ENCODE results near the gene LUC7L.
"Not testable (repeated sequence)": the region's sequence is repeated elsewhere in the genome, so short reads cannot be mapped to it uniquely, and the experiment has no call there.

Gene LUC7L

DNA sequence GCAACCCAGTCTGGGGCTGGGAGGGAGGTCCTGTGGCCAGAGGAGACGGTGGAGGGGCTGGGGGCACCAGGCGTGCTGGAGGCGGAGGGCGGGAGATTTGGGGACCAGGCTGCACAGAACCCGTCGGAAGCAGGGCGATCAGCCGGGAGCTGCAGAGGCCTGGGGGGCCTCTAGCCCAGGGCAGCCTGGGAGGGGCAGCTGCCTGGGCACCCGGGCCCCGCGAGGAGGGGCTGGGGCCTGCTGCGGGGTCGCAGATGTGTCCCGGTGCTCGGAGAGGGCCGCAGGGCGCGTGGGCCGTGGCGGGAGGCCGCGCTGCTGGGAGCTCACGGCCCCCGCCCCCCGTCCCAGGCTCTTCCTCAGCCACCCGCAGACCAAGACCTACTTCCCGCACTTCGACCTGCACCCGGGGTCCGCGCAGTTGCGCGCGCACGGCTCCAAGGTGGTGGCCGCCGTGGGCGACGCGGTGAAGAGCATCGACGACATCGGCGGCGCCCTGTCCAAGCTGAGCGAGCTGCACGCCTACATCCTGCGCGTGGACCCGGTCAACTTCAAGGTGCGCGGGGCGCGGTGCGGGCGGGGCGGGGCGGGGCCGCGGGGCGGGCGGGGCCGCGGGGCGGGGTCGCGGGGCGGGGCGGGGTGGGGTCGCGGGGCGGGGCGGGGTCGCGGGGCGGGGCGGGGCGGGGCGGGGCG is 65.0 kb downstream of the LUC7L start:
- not testable (repeated sequence) for H3K4me3 Mint-ChIP-seq; H3K9me3 Mint-ChIP-seq; H3K36me3 Mint-ChIP-seq (ENCODE audit: low read depth); H3K27ac Mint-ChIP-seq; DNase-seq
- Mint-ChIP-seq H3K27me3 (peaks cover 66% of the 10 kb centered on the region), H3K4me1 (ENCODE audit: low read depth) (peaks cover 14% of the 10 kb centered on the region)

DNA sequence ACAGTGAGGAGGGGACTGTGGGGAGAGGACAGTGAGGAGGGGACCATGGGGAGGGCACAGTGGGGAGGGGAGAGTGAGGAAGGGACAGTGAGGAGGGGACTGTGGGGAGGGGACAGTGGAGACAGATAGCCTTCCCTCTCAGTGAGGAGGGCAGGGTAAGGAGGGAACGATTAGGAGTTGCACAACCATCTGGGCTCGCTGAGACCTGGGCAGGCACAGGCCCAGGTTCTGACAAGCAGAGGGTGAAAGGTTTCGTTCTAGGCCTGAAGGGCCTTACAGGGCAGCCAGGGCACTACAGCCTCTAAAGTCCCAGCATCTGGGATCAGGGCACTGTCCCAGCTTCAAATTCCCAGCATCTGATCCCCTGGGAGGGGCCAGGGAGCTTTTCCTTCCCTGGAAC is 65.6 kb downstream of the LUC7L start:
- DNase-seq; H3K4me3 Mint-ChIP-seq; H3K27ac Mint-ChIP-seq; H3K36me3 Mint-ChIP-seq (ENCODE audit: low read depth); H3K9me3 Mint-ChIP-seq: not testable (repeated sequence)
- Mint-ChIP-seq H3K27me3 (peaks cover 64% of the 10 kb centered on the region), H3K4me1 (ENCODE audit: low read depth) (peaks cover 14% of the 10 kb centered on the region)

DNA sequence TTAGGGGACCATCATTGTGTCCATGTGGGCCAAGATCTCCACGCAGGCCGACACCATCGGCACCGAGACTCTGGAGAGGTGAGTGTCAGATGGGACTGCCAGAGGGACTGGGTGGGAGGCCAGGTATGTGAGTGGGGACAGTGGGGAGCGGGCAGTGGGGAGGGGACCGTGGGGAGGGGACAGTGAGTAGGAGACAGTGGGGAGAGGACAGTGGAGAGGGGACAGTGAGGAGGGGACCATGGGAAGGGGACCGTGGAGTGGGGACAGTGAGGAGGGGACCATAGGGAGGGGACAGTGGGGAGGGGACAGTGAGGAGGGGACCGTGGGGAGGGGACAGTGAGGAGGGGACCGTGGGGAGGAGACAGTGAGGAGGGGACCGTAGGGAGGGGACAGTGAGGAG is 66.1 kb downstream of the LUC7L start:
- not testable (repeated sequence) for H3K36me3 Mint-ChIP-seq (ENCODE audit: low read depth); H3K4me3 Mint-ChIP-seq; H3K9me3 Mint-ChIP-seq; DNase-seq; H3K27ac Mint-ChIP-seq
- Mint-ChIP-seq H3K4me1 (ENCODE audit: low read depth) (peaks cover 14% of the 10 kb centered on the region), H3K27me3 (peaks cover 61% of the 10 kb centered on the region)

DNA sequence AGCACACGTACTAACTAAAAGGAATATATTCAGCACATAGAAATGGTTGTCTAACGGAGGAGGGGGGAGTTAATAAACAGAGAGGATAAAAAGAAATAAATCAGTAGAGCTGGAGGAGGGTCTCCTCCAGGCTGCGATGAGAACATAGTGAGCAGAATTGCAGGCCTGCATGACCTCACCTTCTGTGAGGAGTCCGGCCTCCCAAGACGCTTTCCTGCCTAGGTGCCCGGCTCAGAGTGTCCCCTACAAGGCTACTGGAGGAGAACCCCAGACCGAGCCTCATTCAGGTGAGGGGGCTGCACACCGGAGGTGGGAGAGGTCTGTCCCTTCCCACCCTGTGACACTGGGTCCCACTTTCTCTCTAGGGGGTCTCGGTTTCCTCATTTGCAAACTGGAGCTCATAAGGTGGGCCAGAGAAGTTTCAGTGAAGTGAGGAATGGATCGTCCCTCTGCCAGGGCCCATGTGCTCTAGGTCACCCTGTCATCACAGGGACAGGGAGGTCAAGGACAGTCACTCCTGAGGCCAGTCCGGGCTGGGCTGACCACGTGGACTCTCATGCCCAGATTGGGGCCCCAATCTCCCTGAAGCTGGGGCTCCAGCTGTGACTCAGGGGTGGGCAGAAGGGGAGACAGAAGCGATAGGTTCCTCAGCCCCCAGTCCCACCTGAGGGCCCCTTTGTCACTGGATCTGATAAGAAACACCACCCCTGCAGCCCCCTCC is 66.8 kb downstream of the LUC7L start:
- H3K27me3 Mint-ChIP-seq: peaks cover 60% of the 10 kb centered on the region
- no peak for DNase-seq

DNA sequence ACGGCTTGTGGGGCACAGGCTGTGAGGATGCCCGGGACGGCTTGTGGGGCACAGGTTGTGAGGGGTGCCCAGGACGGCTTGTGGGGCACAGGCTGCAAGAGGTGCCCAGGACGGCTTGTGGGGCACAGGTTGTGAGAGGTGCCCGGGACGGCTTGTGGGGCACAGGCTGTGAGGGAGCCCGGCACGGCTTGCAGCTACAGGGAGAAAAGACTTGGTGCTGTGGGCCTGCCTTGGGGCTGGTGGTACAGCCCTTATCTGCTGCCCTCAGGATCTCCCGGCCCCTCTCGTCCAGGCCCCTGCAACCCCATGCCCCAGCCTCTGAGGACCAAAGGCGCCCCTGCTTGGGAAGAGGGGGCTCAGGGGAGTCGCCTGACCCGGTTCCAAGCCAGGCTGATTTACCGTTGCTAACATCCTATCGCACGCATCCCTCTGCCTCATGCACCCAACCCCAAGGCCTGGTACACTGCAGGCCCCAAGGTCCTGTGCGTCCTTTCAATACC is 68.5 kb downstream of the LUC7L start:
- no peak for DNase-seq
- H3K4me3 Mint-ChIP-seq: no peak overlapping the region
- H3K27me3 Mint-ChIP-seq: peaks cover 56% of the 10 kb centered on the region
- H3K9me3 Mint-ChIP-seq: no peaks in the 10 kb centered on the region
- no peaks in the 10 kb centered on the region for H3K36me3 Mint-ChIP-seq (ENCODE audit: low read depth)
- no peak overlapping the region for H3K27ac Mint-ChIP-seq
- H3K4me1 Mint-ChIP-seq (ENCODE audit: low read depth): peaks cover 7% of the 10 kb centered on the region

More for the DNA sequence above, 66.8 kb downstream of the LUC7L start:
- Mint-ChIP-seq H3K36me3 (ENCODE audit: low read depth) (no peaks in the 10 kb centered on the region), H3K4me3 (no peak overlapping the region), H3K9me3 (no peaks in the 10 kb centered on the region), H3K4me1 (ENCODE audit: low read depth) (peaks cover 14% of the 10 kb centered on the region), H3K27ac (no peak overlapping the region)

DNA sequence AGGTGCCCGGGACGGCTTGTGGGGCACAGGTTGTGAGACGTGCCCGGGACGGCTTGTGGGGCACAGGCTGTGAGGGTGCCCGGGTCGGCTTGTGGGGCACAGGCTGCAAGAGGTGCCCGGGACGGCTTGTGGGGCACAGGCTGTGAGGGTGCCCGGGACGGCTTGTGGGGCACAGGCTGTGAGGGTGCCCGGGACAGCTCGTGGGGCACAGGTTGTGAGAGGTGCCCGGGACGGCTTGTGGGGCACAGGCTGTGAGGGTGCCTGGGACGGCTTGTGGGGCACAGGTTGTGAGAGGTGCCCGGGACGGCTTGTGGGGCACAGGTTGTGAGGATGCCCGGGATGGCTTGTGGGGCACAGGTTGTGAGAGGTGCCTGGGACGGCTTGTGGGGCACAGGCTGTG is 69.0 kb downstream of the LUC7L start:
- not testable (repeated sequence) for H3K9me3 Mint-ChIP-seq; H3K36me3 Mint-ChIP-seq (ENCODE audit: low read depth); H3K27ac Mint-ChIP-seq; H3K4me3 Mint-ChIP-seq; H3K4me1 Mint-ChIP-seq (ENCODE audit: low read depth); DNase-seq
- peaks cover 55% of the 10 kb centered on the region for H3K27me3 Mint-ChIP-seq

DNA sequence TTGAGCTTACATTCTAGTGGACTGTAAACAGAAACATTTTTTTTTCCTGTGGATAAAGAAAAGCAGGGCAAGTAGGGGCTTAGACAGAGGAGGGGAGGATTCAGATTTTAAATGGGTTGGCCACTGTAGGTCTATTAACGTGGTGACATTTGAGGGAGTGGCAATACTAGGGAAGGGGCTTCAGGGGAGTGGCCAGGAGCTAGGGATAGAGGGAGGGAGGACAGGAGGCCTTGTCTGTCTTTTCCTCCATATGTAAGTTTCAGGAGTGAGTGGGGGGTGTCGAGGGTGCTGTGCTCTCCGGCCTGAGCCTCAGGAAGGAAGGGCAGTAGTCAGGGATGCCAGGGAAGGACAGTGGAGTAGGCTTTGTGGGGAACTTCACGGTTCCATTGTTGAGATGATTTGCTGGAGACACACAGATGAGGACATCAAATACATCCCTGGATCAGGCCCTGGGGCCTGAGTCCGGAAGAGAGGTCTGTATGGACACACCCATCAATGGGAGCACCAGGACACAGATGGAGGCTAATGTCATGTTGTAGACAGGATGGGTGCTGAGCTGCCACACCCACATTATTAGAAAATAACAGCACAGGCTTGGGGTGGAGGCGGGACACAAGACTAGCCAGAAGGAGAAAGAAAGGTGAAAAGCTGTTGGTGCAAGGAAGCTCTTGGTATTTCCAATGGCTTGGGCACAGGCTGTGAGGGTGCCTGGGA is 70.0 kb downstream of the LUC7L start:
- Mint-ChIP-seq H3K9me3 (no peaks in the 10 kb centered on the region), H3K4me3 (no peak overlapping the region), H3K27me3 (peaks cover 60% of the 10 kb centered on the region), H3K36me3 (ENCODE audit: low read depth) (no peaks in the 10 kb centered on the region), H3K4me1 (ENCODE audit: low read depth) (peaks cover 7% of the 10 kb centered on the region), H3K27ac (no peak overlapping the region)
- DNase-seq: no peak

DNA sequence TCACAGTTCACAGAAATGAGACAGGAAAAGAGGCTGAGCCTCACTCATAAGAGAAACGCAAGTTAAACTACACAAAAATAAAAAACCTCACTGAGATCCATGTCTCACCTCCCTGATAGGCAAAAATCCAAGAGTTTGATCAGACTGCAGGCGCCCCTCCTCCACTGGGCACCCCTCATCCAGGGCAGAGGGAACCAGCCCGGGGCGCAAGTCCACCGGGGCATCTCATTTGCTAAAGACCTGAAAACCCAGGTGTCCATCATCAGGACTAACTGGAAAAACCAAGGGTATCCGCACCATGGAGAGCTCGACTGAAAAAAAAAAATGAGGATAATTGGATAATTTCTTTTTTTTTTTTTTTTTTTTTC is 74.2 kb downstream of the LUC7L start:
- Mint-ChIP-seq H3K27ac (no peak overlapping the region), H3K4me1 (ENCODE audit: low read depth) (peaks cover 10% of the 10 kb centered on the region), H3K9me3 (no peaks in the 10 kb centered on the region), H3K4me3 (peak overlapping the region; percentile 67), H3K36me3 (ENCODE audit: low read depth) (no peaks in the 10 kb centered on the region), H3K27me3 (peaks cover 57% of the 10 kb centered on the region)
- no peak for DNase-seq

DNA sequence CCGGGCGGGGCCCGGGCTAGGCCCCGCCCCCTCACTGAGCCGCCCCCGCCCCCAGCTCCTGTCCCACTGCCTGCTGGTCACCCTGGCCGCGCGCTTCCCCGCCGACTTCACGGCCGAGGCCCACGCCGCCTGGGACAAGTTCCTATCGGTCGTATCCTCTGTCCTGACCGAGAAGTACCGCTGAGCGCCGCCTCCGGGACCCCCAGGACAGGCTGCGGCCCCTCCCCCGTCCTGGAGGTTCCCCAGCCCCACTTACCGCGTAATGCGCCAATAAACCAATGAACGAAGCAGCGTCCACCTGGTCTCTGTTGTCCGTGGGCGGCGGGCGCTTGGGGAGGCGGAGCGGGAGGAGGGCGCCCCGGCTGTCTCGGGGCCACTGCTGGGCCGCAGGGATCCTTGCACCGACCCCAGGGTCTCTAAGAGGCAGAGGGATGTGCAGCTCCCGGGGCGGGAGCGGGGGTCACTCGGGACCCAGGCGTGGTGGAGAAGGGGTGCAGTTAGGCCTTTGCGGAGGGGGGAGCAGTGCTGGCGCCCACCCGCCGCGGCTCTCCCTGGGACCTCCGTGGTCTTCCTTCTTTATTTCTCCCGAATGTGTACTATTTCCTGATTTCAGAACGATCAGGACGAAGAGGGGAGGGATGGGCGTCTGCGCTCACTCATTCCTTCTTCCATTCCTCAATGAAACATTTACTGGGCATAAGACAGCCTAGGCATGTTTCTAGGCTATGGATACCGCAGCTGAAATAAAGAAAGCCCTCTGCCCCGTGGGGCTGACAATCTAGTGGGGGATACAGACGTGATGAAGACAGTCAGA is 74.8 kb downstream of the LUC7L start:
- H3K4me1 Mint-ChIP-seq (ENCODE audit: low read depth): peaks cover 10% of the 10 kb centered on the region
- H3K27ac Mint-ChIP-seq: no peak overlapping the region
- H3K36me3 Mint-ChIP-seq (ENCODE audit: low read depth): no peaks in the 10 kb centered on the region
- no peaks in the 10 kb centered on the region for H3K9me3 Mint-ChIP-seq
- DNase-seq: peak; percentile 53
- peak overlapping the region; percentile 67 for H3K4me3 Mint-ChIP-seq
- peaks cover 57% of the 10 kb centered on the region for H3K27me3 Mint-ChIP-seq

DNA sequence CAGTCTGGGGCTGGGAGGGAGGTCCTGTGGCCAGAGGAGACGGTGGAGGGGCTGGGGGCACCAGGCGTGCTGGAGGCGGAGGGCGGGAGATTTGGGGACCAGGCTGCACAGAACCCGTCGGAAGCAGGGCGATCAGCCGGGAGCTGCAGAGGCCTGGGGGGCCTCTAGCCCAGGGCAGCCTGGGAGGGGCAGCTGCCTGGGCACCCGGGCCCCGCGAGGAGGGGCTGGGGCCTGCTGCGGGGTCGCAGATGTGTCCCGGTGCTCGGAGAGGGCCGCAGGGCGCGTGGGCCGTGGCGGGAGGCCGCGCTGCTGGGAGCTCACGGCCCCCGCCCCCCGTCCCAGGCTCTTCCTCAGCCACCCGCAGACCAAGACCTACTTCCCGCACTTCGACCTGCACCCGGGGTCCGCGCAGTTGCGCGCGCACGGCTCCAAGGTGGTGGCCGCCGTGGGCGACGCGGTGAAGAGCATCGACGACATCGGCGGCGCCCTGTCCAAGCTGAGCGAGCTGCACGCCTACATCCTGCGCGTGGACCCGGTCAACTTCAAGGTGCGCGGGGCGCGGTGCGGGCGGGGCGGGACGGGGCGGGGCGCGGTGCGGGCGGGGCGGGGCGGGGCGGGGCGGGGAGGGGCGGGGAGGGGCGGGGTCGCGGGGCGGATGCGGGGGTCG is 75.6 kb downstream of the LUC7L start:
- not testable (repeated sequence) for H3K27ac Mint-ChIP-seq; H3K4me3 Mint-ChIP-seq; H3K36me3 Mint-ChIP-seq (ENCODE audit: low read depth); DNase-seq; H3K9me3 Mint-ChIP-seq; H3K4me1 Mint-ChIP-seq (ENCODE audit: low read depth)
- peaks cover 58% of the 10 kb centered on the region for H3K27me3 Mint-ChIP-seq

DNA sequence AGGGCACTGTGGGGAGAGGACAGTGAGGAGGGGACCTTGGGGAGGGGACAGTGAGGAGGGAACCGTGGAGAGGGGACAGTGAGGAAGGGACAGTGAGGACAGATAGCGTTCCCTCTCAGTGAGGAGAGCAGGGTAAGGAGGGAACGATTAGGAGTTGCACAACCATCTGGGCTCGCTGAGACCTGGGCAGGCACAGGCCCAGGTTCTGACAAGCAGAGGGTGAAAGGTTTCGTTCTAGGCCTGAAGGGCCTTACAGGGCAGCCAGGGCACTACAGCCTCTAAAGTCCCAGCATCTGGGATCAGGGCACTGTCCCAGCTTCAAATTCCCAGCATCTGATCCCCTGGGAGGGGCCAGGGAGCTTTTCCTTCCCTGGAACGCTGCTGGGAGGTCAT is 76.1 kb downstream of the LUC7L start:
- H3K4me3 Mint-ChIP-seq; H3K27ac Mint-ChIP-seq; H3K4me1 Mint-ChIP-seq (ENCODE audit: low read depth); H3K36me3 Mint-ChIP-seq (ENCODE audit: low read depth); H3K9me3 Mint-ChIP-seq; DNase-seq: not testable (repeated sequence)
- H3K27me3 Mint-ChIP-seq: peaks cover 60% of the 10 kb centered on the region

DNA sequence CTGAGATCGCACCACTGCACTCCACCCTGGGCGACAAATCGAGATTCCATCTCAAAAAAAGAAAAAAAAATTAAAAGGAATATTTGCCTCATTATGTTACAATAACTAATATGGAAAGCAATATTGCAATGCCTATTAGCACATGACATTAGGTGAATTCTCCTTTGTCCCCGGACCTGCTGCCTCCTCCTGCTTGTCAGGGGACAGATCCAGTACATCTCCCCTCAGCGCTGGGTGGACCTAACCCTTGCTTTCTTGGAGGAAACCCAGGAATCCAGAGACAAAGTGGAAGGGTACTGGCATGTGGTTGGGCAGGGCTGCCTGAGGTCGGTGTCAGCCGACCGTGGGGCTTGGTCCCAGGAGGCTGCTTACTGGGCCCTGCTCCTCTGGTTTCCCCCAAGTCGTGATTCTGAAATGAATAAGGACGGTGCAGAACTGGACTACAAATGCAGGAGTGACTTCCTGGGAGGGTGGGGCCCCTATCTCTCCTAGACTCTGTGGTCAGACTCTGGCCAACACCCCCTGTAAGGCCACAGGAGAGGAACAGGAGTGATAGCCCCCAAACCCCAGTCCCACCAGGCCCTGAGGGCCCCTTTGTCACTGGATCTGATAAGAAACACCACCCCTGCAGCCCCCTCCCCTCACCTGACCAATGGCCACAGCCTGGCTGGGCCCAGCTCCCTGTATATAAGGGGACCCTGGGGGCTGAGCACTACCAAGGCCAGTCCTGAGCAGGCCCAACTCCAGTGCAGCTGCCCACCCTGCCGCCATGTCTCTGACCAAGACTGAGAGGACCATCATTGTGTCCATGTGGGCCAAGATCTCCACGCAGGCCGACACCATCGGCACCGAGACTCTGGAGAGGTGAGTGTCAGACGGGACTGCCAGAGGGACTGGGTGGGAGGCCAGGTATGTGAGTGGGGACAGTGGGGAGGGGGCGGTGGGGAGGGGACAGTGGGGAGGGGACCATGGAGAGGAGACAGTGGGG is 76.8 kb downstream of the LUC7L start, which contains the start of gene HBZ:
TSS of gene HBZ (plus strand) at position 504 of the 988 bp plus-strand sequence. CDS start at position 770, 266 bp downstream.
- Mint-ChIP-seq H3K36me3 (ENCODE audit: low read depth) (no peaks in the 10 kb centered on the region), H3K9me3 (no peaks in the 10 kb centered on the region), H3K27me3 (peaks cover 56% of the 10 kb centered on the region), H3K4me3 (no peak within 1 kb of the TSS), H3K27ac (no peak within 1 kb of the TSS), H3K4me1 (ENCODE audit: low read depth) (peaks cover 10% of the 10 kb centered on the region)
- DNase-seq: no peak

All from activated T-cell treated with anti-CD3 and anti-CD28 coated beads, Interleukin-2, amount 50 U/mL, for 24 hours (primary cell).